ENCODE data around the gene SRD5A1.

DNA sequence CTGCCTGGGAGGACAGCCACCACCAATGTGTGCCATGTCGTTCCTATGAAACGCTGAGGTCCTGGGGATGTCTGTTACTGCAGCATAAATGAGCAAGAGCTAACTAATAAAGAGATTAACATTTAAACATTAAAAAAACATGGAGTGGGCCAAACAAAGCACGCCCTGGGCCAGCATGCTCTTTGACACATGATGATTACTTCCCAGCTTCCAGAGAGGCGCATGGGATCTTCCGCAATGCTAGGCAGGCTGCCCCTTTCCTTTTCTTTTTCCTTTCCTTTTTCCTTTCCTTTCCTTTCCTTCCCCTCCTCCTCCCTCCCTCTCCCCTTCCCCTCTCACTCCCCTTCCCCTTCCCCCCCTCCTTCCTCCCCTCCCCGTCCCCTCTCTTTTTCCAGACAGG, 69.4 kb downstream of the SRD5A1 start:
- TF ChIP-seq EZH2phosphoT487 (IDR thresholded peaks at IDR 0.05; ENCODE audit: insufficient read depth, low read depth) (no peak), EZH2 (IDR thresholded peaks at IDR 0.05; ENCODE audit: insufficient read depth, poor library complexity, severe bottlenecking) (no peak)
